ENCODE data around the gene PTCSC3.

Gene PTCSC3

GRCh38 chr14:36176524-36176923 is at the start of gene PTCSC3:
PTCSC3 (minus strand) TSS chr14:36176722.
- DNase-seq (ENCODE audit: low read depth), result no peak

GRCh38 chr14:36226164-36226563 is 49.6 kb upstream of the PTCSC3 start:
- no peak for DNase-seq (ENCODE audit: low read depth)

- no peak for DNase-seq (ENCODE audit: low read depth)
Observed at GRCh38 chr14:36224176-36224575, 47.7 kb upstream of the PTCSC3 start.

GRCh38 chr14:36223558-36223957 is 47.0 kb upstream of the PTCSC3 start:
- DNase-seq (ENCODE audit: low read depth), result no peak

GRCh38 chr14:36222952-36223468 is 46.5 kb upstream of the PTCSC3 start:
- DNase-seq (ENCODE audit: low read depth), result no peak

- DNase-seq (ENCODE audit: low read depth), result no peak
Observed at GRCh38 chr14:36222337-36222736, 45.8 kb upstream of the PTCSC3 start.

GRCh38 chr14:36221112-36221511 is 44.6 kb upstream of the PTCSC3 start:
- DNase-seq (ENCODE audit: low read depth), result no peak

GRCh38 chr14:36217732-36218131 is 41.2 kb upstream of the PTCSC3 start:
- DNase-seq (ENCODE audit: low read depth), result no peak

GRCh38 chr14:36217027-36217426 is 40.5 kb upstream of the PTCSC3 start:
- DNase-seq (ENCODE audit: low read depth), result no peak

GRCh38 chr14:36215217-36215598 is 38.7 kb upstream of the PTCSC3 start:
- DNase-seq (ENCODE audit: low read depth), result no peak

GRCh38 chr14:36214476-36215216 is 38.1 kb upstream of the PTCSC3 start:
- no peak for DNase-seq (ENCODE audit: low read depth)

GRCh38 chr14:36212987-36213386 is 36.5 kb upstream of the PTCSC3 start:
- no peak for DNase-seq (ENCODE audit: low read depth)

- DNase-seq (ENCODE audit: low read depth), result no peak
Observed at GRCh38 chr14:36212577-36212976, 36.1 kb upstream of the PTCSC3 start.

- DNase-seq (ENCODE audit: low read depth), result no peak
Observed at GRCh38 chr14:36208690-36209278, 32.3 kb upstream of the PTCSC3 start.

GRCh38 chr14:36207500-36207899 is 31.0 kb upstream of the PTCSC3 start:
- DNase-seq (ENCODE audit: low read depth), result no peak

GRCh38 chr14:36204461-36205073 is 28.0 kb upstream of the PTCSC3 start:
- no peak for DNase-seq (ENCODE audit: low read depth)

- no peak for DNase-seq (ENCODE audit: low read depth)
Observed at GRCh38 chr14:36198378-36198777, 21.9 kb upstream of the PTCSC3 start.

GRCh38 chr14:36194663-36195062 is 18.1 kb upstream of the PTCSC3 start:
- DNase-seq (ENCODE audit: low read depth), result no peak

- no peak for DNase-seq (ENCODE audit: low read depth)
Observed at GRCh38 chr14:36192530-36192929, 16.0 kb upstream of the PTCSC3 start.

GRCh38 chr14:36183402-36183801 is 6.9 kb upstream of the PTCSC3 start:
- no peak for DNase-seq (ENCODE audit: low read depth)

- DNase-seq (ENCODE audit: low read depth), result no peak
Observed at GRCh38 chr14:36181417-36181816, 4.9 kb upstream of the PTCSC3 start.

- no peak for DNase-seq (ENCODE audit: low read depth)
Observed at GRCh38 chr14:36177489-36177888, 967 bp upstream of the PTCSC3 start.

GRCh38 chr14:36174767-36175424 is 1.6 kb downstream of the PTCSC3 start:
- DNase-seq (ENCODE audit: low read depth), result no peak
